HG02981 (cell line): Measurements from ENCODE around the gene DGKB.
"Not testable (repeated sequence)": the region's sequence is repeated elsewhere in the genome, so short reads cannot be mapped to it uniquely, and the experiment has no call there.

ENCODE experiments used
- ATAC-seq: cut with Tn5 transposase; IDR thresholded peaks from one replicate; pipeline ENCODE4 v1.9.1; 2021; ENCODE audit warnings: mild to moderate bottlenecking, moderate library complexity; ENCODE audit not compliant: unreplicated experiment

The DGKB gene

GRCh38 chr7:14487701-14488395 lies 414.7 kb downstream of the DGKB start:
- no peak for ATAC-seq

GRCh38 chr7:14483663-14484062 lies 418.9 kb downstream of the DGKB start:
- ATAC-seq, result no peak

- ATAC-seq, result no peak
Measured at GRCh38 chr7:14480281-14480680, 422.3 kb downstream of the DGKB start.

DNA sequence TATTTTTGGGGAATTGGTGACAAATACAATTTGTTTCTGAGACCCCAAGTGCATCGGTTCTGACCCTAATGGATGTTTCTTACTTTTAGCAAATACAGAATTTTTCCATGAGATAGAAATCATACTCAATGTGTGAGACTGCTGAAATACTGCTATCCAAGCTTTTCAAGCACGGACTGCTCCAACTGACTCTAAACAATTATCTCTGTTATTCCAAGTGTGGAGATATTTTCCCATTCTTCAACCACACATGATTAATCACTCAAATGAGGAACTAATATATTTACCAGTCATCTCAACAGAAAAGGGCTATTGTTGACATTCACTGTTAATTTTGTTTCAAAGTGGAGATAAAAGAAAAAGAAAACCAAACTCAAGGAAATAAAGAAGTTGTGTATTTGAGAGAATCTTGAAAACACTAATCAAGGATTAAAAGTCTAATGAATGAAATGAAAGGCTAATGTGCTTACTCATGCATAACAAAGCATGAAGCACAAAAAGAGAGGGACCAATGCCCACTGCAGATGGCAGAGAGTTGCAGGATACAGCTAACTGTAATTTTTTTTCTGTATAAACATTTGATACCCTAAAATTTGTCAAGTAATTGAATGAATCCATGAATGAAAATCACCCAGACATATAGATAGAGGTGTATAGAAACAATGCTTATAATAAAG lies 423.6 kb downstream of the DGKB start:
- ATAC-seq, result no peak

DNA sequence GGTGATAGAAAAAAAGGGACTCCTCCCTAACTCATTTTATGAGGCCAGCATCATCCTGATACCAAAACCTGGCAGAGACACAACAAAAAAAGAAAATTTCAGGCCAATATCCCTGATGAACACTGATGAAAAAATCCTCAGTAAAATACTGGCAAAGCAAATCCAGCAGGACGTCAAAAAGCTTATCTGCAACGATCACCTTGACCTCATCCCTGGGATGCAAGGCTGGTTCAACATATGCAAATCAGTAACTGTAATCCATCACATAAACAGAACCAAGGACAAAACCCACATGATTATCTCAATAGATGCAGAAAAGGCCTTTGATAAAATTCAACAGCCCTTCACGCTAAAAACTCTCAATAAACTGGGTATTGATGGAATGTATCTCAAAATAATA lies 440.8 kb downstream of the DGKB start:
- not testable (repeated sequence) for ATAC-seq

- ATAC-seq, result not testable (repeated sequence)
Measured at GRCh38 chr7:14458846-14459245, 443.7 kb downstream of the DGKB start.

- peak; percentile 78 for ATAC-seq
Measured at GRCh38 chr7:14457568-14458453, 444.7 kb downstream of the DGKB start.

GRCh38 chr7:14449291-14449690 lies 453.3 kb downstream of the DGKB start:
- ATAC-seq, result no peak

GRCh38 chr7:14446829-14447228 lies 455.7 kb downstream of the DGKB start:
- peak; percentile 86 for ATAC-seq

DNA sequence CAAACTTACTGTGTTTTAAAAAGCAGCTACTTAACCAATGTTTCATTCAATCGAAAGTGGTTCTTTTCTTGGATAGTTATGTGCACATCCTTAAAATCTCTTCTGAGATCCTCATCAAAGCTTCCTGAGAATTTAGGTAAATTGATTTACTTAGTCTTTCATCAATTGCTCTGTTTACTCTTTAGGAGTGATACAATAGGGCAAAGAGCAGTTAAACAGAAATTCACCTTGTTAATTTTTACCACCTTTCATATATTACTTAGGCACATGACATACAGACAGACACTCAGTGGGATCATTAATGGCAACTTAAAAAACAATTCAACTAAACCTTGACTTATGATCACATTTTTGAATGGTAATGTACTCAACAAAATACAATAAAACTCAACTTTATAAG lies 456.3 kb downstream of the DGKB start:
- ATAC-seq, result no peak

DNA sequence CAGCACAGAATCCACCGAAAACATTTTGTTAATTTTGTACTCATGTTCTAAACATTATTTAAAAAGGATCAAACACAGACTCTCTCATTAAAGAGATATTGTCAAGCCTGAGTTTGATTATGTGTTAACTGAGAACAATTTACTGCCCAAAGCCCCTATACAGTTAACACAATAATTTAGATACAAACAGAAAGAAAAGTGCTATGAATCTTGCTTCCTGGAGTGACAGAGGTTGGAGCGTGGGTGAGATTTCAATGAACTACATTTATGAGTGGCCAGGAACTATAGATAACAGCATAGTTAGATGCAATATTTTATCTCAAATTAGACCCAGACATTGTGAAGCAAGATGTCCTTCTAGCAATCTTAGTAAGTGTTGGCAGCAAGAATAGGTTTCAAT lies 464.2 kb downstream of the DGKB start:
- ATAC-seq, result no peak

DNA sequence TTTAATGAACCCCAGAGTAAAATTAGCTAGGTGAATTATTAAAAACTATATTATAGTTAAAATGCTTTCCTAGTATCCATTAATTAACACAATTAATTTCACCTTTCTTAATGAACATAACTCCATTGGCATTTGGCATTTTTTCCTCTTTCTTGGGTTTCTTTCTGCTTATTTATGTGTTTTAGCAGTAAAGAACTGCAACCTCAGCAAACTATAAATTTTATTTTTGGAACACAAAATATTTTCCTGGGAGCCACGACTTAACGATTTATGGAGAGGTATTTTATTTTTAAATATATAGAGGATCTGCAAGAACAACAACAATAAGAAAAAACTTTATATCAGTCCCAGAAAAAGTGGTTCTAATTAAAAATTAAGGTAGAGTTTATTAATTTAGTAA lies 465.7 kb downstream of the DGKB start:
- ATAC-seq, result no peak

- ATAC-seq, result no peak
Measured at GRCh38 chr7:14432924-14433323, 469.6 kb downstream of the DGKB start.

DNA sequence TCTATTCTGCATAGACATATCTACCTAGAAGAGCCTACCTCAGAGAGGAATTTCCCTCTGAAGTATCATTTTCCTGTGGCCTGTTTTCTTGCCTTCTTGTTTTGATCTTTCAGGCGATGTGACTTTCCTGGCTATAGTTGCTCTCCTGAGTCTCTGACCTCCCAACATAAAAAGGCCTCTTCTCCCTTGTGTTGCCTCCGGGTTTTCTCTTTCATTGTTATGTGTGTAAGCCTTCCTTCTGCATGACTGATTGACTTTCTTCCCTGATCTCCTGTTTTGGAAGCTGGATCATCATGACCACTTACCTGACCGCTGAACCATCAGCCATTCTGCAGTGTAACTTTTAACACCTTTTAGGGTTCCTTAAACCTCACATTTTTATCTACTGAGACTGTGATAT lies 471.6 kb downstream of the DGKB start:
- no peak for ATAC-seq

- no peak for ATAC-seq
Measured at GRCh38 chr7:14425559-14425958, 477.0 kb downstream of the DGKB start.

- no peak for ATAC-seq
Measured at GRCh38 chr7:14424675-14425074, 477.9 kb downstream of the DGKB start.

GRCh38 chr7:14420768-14421167 lies 481.8 kb downstream of the DGKB start:
- no peak for ATAC-seq

DNA sequence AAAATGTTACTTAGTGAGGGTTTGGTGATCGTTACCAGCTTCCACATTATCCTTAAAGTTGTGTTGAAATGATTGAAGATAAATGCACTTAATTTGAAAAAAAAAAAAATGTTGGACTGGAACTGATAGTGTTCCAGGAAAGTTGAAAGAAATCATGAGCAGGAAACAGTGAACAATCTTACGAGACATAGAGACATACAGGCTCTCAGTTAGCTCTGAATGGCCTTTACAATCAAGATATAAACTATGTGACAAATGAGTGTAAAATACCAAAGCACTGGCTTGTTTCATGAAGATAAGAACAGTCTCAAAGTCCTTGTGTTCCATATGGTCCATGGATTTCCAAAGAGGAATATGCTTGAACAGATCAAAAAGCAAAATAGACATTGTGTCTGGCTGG lies 483.0 kb downstream of the DGKB start:
- ATAC-seq, result no peak

GRCh38 chr7:14418633-14419032 lies 483.9 kb downstream of the DGKB start:
- no peak for ATAC-seq

GRCh38 chr7:14414274-14414986 lies 488.1 kb downstream of the DGKB start:
- ATAC-seq, result no peak
